NB4 (cell line): ENCODE results near the gene TMEM181.

ENCODE experiments used
- DNase-seq: peaks from one replicate; pipeline ENCODE4 v3.0.0; 2010; ENCODE audit warnings: low read depth
- H3K4me3 ChIP-seq: one replicate; pipeline ENCODE4 v1.5.1; 2011; ENCODE audit warnings: mild to moderate bottlenecking, low read depth, low read length, moderate library complexity
- CTCF ChIP-seq: IDR thresholded peaks from one replicate; pipeline ENCODE4 v1.5.1; 2012; ENCODE audit warnings: low read depth, low read length
- MAX ChIP-seq: IDR thresholded peaks from 2 replicates; pipeline ENCODE4 v1.6.1; 2011; ENCODE audit warnings: low read depth, low read length
- MYC ChIP-seq: IDR thresholded peaks from 2 replicates; pipeline ENCODE4 v1.6.1; 2011; ENCODE audit warnings: low read depth, low read length
- POLR2A ChIP-seq: IDR thresholded peaks from 2 replicates; pipeline ENCODE4 v1.6.1; 2011; ENCODE audit warnings: mild to moderate bottlenecking; ENCODE audit not compliant: insufficient read length; ENCODE audit errors: extremely low read depth

TMEM181 gene

GRCh38 chr6:158569036-158569435 is 9.1 kb downstream of the TMEM181 start:
- DNase-seq, result no peak
- H3K4me3 ChIP-seq, result no peak overlapping the region
- TF ChIP-seq MAX, result no peak

GRCh38 chr6:158570681-158570962 is 10.7 kb downstream of the TMEM181 start:
- H3K4me3 ChIP-seq, result no peak overlapping the region
- no peak for TF ChIP-seq MYC
- TF ChIP-seq POLR2A, result no peak
- no peak for TF ChIP-seq MAX
- no peak for TF ChIP-seq CTCF
- no peak for DNase-seq

- no peak for TF ChIP-seq MYC
- TF ChIP-seq POLR2A, result no peak
- no peak for TF ChIP-seq CTCF
- no peak for TF ChIP-seq MAX
- H3K4me3 ChIP-seq, result no peak overlapping the region
- DNase-seq, result no peak
Observed at GRCh38 chr6:158571826-158572652, 12.1 kb downstream of the TMEM181 start.

DNA sequence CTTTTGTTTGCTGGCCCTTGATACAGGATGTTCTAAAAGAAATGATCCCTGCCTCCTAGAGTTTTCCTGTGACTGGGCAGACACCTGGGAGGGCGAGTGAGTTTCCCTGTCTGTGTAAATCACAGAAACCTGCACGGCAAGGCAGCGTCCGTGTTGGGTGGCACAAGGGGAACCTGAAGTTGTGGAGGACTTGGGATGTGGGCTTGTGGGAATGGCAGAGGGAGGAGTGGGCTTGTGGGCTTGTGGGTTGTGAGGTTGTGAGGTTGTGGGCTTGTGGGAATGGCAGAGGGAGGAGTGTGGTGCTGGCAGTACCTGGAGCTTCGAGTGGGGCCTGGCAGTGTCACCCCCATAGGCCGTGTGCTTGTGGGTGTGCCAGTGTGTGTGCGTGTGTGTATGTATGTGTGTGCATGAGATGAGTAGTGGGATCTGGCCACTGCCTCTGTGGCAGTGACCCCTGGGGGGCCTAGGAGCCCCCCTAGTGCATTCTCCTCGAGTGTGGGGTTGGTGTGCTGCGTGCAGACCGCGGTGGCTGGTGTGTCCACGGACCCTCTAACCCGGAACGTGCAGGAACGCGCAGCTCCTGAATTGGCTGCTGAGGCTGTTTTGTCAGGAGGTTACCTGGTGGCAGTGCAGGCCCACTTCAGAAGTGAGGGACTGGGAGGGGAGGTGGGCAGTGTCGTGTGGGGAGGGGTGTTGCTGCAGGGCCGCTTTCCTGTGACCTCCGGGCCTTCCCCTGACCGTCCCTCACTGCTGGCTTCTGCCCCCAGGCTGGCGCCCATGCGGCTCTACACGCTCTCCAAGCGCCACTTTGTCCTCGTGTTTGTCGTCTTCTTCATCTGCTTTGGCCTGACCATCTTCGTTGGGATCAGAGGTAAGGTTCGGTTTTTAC is 13.0 kb downstream of the TMEM181 start:
- TF ChIP-seq MAX, result no peak
- TF ChIP-seq MYC, result no peak
- TF ChIP-seq CTCF, result no peak
- TF ChIP-seq POLR2A, result no peak
- H3K4me3 ChIP-seq, result no peak overlapping the region
- no peak for DNase-seq

- H3K4me3 ChIP-seq, result no peak overlapping the region
- TF ChIP-seq MYC (no peak), CTCF (no peak), POLR2A (no peak), MAX (no peak)
- no peak for DNase-seq
Observed at GRCh38 chr6:158573542-158573931, 13.6 kb downstream of the TMEM181 start.

DNA sequence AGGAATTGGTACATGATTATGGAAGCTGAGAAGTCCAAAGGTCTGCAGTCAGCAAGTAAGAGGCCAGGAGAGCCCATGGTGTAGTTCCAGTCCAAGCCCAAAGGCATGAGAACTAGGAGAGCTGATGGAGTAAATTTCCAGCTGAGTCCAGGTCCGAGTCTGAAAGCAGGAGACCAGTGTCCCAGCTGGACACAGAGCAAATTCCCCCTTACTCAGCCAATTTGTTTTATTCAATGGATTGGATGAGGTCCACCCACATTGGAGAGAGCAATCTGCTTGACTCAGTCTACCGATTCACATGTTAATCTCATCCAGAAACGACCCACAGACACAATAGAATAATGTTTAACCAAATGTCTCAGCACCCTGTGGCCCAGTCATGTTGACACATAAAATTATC is 14.9 kb downstream of the TMEM181 start:
- TF ChIP-seq POLR2A, result no peak
- DNase-seq, result no peak
- no peak overlapping the region for H3K4me3 ChIP-seq

- H3K4me3 ChIP-seq, result no peak overlapping the region
- no peak for DNase-seq
- TF ChIP-seq MAX (no peak), MYC (no peak), CTCF (no peak), POLR2A (no peak)
Observed at GRCh38 chr6:158575550-158575949, 15.7 kb downstream of the TMEM181 start.
